HG03097 (cell line): ENCODE measurements around the gene XPOT.

Experiments
- ATAC-seq: cut with Tn5 transposase; IDR thresholded peaks from one replicate; pipeline ENCODE4 v1.9.1; 2021; ENCODE audit not compliant: unreplicated experiment, low FRiP score

XPOT gene

DNA sequence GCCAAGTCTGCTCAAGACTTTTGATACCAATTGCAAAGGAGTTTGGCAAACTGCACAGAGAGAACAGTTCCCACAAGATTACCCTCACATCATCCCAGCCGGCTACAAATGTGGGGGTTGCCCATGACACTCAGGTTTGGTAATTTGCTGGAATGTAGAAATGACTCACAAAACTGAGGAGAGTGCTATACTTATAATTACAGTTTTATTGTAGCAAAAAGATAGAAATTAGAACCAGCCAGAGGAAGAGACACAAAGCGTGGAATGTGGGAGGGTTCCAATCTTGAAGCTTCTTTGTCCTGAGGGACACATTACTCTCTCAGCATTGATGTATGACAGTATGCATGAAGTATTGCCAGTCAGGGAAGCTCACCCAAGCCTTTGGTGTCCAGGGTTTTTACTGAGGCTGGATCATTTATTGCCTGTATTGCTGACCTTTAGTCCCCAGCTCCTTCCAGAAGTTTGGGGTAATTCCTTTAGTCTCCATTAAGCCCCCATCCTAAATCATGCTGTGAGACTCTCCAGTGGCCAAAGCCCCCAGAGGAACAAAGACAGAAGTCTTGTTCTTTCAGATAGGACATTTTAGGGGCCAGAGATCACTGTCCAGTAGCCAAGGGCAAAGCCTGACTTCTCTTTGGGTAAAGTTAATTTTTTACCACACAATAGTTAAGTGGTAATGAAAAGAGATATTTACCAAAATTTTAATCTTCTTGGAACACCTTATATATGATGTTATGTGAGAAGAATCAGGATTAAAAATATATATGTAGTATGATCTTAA, 57.6 kb downstream of the XPOT start:
- no peak for ATAC-seq

GRCh38 chr12:64466178-64466577, 62.0 kb downstream of the XPOT start:
- ATAC-seq, result no peak

- no peak for ATAC-seq
Measured at GRCh38 chr12:64468966-64469365, 64.8 kb downstream of the XPOT start.

DNA sequence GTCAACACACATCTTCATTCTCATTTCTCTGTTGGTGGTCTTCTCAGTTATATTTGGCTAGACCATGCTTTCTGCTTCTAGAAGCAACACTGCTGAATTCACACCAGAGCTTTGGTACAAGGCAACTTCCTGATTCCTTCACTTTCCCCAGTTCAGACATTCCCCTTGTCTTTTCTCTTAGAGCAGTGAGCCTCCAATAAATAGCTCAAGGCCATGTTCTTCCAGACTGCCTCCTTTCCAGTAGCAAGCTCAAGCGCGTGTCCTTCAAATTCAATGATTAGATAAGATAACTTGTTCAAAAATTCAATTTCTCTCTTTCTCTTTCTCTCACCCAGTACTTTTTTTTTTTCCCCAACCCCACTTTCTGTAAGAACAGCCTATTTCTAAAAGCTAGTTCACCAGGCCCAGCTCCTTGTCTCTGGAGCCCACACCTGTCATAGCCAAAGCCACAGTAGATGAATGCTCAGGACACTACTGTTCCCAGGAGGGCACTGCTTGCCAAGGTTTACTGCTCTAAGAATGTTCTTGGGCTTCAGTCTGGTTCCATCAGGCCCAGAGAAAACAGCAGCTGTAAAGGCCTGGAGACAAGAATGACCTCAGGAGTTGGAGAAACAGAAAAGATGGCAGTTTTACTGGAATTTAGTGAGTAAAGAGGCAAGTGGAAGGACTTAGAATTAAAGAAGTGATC, 65.4 kb downstream of the XPOT start:
- no peak for ATAC-seq

GRCh38 chr12:64470495-64470894, 66.3 kb downstream of the XPOT start:
- no peak for ATAC-seq

DNA sequence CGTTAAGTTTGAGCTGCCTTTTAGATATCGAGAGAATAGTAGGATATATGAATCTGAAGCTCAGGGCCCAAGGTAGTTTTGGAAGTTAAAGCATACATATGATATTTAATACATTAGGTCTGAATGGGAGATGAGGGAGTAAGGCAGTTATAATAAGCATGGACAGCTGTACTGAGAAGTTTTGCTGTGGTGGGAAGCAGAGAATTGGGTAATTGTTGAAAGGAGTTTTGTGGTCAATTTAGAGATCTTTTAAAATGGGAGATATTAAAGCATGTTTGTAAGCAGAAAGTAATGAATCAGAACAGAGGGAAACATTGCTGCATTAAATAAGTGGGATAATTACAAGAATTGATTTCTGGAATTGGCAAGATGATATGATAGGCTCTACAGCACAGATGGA, 69.0 kb downstream of the XPOT start:
- ATAC-seq, result no peak

DNA sequence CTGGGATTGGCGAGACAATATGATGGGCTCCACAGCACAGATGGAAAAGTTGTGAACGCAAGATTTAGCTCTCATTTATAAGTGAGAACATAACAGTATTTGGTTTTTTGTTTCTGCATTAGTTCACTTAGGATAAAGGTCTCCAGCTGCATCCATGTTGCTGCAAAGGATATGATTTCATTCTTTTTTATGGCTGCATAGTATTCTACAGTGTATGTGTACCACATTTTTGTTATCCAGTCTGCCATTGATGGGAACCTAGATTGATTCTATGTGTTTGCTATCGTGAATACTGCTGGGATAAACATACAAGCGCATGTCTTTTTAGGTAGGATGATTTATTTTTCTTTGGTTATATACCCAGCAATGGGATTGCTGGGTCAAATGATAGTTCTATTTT, 71.3 kb downstream of the XPOT start:
- ATAC-seq, result no peak

GRCh38 chr12:64476844-64477243, 72.7 kb downstream of the XPOT start:
- no peak for ATAC-seq

- no peak for ATAC-seq
Measured at GRCh38 chr12:64478661-64479060, 74.5 kb downstream of the XPOT start.

GRCh38 chr12:64480148-64480547, 76.0 kb downstream of the XPOT start:
- no peak for ATAC-seq

DNA sequence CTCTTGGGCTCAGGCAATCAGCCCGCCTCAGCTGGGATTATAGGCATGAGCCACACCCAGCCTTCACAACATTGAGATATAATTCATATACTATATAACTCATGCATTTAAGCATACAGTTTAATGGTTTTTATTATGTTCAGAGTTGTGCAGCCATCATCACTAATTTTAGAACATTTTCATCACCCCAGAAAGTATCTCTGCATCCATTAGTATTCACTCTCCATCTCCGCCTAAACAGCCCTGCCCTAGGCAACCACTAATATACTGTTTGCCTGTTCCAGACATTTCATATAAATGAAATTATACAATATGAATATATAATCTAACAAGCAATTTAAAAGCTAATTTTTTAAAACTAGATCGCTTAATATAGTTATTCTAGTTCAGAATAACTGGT, 82.5 kb downstream of the XPOT start:
- ATAC-seq, result no peak

GRCh38 chr12:64491718-64492117, 87.5 kb downstream of the XPOT start:
- ATAC-seq, result no peak

- ATAC-seq, result no peak
Measured at GRCh38 chr12:64493513-64493912, 89.3 kb downstream of the XPOT start.

- ATAC-seq, result no peak
Measured at GRCh38 chr12:64494998-64495729, 91.0 kb downstream of the XPOT start.

DNA sequence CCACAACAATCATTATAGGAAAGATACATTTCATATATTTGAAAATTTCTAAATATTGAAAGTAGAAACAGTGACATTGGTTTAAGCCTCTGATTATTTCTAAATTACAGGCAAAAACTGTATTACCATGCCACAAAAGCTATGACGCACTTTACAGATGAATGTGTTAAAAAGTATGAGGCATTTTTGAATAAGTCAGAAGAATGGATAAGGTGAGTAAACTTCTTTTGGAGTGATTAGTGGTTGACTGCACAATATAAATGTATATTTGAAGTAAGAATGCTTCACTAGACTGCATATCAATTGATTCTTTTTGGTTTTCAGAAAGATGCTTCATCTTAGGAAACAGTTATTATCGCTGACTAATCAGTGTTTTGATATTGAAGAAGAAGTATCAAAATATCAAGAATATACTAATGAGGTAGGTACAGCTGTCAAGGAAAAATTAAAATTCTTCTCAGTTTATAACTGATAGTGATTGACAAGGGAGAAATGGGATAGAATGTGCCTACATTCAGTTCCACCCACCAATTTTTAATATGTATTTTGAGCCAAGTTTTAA, 92.7 kb downstream of the XPOT start:
- no peak for ATAC-seq

DNA sequence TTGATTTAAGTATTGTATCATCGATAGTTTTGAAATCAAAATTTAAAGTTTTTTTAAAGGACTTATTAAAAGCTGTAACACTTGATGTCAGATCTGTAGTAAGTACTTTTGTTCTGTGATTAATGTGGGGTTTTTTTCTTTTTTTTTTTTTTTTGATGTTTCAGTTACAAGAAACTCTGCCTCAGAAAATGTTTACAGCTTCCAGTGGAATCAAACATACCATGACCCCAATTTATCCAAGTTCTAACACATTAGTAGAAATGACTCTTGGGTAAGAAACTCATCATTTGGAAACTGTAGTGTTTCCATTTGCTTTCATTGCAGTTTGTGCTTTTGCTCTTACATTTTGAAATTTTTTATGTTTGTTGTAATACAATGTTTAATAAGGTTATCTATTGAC, 93.3 kb downstream of the XPOT start:
- ATAC-seq, result no peak

GRCh38 chr12:64497903-64498302, 93.7 kb downstream of the XPOT start:
- no peak for ATAC-seq

- ATAC-seq, result no peak
Measured at GRCh38 chr12:64500394-64500793, 96.2 kb downstream of the XPOT start.
